A204.1 (cell line): ENCODE data around the gene VWA3B.
"Not testable (repeated sequence)": the region's sequence is repeated elsewhere in the genome, so short reads cannot be mapped to it uniquely, and the experiment has no call there.

Experiments used
- FAIRE-seq: peaks from 2 replicates; lab custom pipeline; 2012; peaks lifted over from hg19 to GRCh38; lab: Jason Lieb, UNC

VWA3B gene

GRCh38 chr2:98247383-98247782, 160.4 kb downstream of the VWA3B start:
- FAIRE-seq: no peak

GRCh38 chr2:98252038-98252773, 165.2 kb downstream of the VWA3B start:
- FAIRE-seq: no peak

GRCh38 chr2:98253461-98254070, 166.6 kb downstream of the VWA3B start:
- no peak for FAIRE-seq

GRCh38 chr2:98254504-98255059, 167.6 kb downstream of the VWA3B start:
- no peak for FAIRE-seq

GRCh38 chr2:98258906-98259305, 171.9 kb downstream of the VWA3B start:
- FAIRE-seq: no peak

GRCh38 chr2:98263362-98263761, 176.4 kb downstream of the VWA3B start:
- FAIRE-seq: no peak

- not testable (repeated sequence) for FAIRE-seq
Observed at GRCh38 chr2:98268225-98268624, 181.3 kb downstream of the VWA3B start.

GRCh38 chr2:98269274-98269673, 182.3 kb downstream of the VWA3B start:
- FAIRE-seq: peak; percentile 41

- FAIRE-seq: no peak
Observed at GRCh38 chr2:98269830-98270229, 182.9 kb downstream of the VWA3B start.

GRCh38 chr2:98277162-98277859, 190.3 kb downstream of the VWA3B start:
- FAIRE-seq: no peak

GRCh38 chr2:98278074-98278473, 191.1 kb downstream of the VWA3B start:
- no peak for FAIRE-seq

GRCh38 chr2:98280376-98281102, 193.6 kb downstream of the VWA3B start:
- FAIRE-seq: no peak

GRCh38 chr2:98281607-98282006, 194.6 kb downstream of the VWA3B start:
- no peak for FAIRE-seq

- no peak for FAIRE-seq
Observed at GRCh38 chr2:98282109-98282508, 195.1 kb downstream of the VWA3B start.

- FAIRE-seq: no peak
Observed at GRCh38 chr2:98293030-98293429, 206.1 kb downstream of the VWA3B start.

- FAIRE-seq: no peak
Observed at GRCh38 chr2:98293931-98294687, 207.1 kb downstream of the VWA3B start.

GRCh38 chr2:98294711-98295110, 207.7 kb downstream of the VWA3B start:
- no peak for FAIRE-seq

GRCh38 chr2:98295275-98295674, 208.3 kb downstream of the VWA3B start:
- no peak for FAIRE-seq

- no peak for FAIRE-seq
Observed at GRCh38 chr2:98295721-98296414, 208.9 kb downstream of the VWA3B start.

GRCh38 chr2:98296440-98296839, 209.5 kb downstream of the VWA3B start:
- FAIRE-seq: no peak
